Measurements from ENCODE around the gene ZBTB22.
A peak's percentile ranks its signal among the peaks of the same experiment; 100 is the strongest.

The ZBTB22 gene

DNA sequence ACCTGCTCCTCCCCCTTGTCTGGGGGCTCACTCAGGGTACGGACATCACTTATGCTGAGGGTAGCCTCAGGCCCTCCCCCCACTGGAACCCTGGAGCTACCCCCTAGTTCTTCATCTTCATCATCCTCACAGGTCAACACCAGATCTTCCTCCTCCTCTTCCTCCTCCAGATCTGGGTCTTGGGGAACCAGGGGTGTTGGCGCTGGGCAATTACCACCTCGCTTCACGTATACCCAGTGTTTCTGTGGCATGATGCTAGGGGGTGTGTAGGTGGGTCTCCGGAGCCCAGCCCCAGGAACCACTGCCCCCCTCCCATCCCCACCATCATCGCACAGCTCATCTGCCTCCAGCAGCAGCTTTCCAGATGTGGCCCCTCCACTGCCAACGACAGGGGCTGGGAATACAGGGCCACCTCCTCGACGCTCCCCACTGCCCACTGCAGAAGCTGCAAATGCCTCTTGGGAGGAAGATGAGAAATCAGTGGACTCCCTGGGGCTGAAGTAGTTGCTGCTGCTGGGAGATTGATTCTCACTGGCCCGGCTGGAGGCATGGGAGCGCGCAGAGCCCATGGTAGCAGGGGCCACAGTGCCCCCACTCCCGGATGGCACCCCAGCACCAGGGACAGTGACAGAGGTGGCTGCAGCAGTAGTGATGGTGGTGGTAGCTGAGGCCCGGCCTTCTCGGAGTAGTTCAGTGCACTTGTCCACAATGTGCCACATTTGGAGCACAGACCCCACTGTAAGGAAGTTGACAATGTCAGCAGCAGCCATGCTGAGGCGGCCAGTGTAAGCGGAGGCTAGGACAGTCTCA, 1.5 kb downstream of the ZBTB22 start:
- in situ Hi-C loops (cut with HindIII; ENCODE audit: low sequenced_read_pairs): no loop called here
- H3K4me3 ChIP-seq (ENCODE audit: low read depth, low read length): no peak overlapping the region
- no peak for DNase-seq (ENCODE audit: low read depth, low spot score)
- TF ChIP-seq, protein P1, sequence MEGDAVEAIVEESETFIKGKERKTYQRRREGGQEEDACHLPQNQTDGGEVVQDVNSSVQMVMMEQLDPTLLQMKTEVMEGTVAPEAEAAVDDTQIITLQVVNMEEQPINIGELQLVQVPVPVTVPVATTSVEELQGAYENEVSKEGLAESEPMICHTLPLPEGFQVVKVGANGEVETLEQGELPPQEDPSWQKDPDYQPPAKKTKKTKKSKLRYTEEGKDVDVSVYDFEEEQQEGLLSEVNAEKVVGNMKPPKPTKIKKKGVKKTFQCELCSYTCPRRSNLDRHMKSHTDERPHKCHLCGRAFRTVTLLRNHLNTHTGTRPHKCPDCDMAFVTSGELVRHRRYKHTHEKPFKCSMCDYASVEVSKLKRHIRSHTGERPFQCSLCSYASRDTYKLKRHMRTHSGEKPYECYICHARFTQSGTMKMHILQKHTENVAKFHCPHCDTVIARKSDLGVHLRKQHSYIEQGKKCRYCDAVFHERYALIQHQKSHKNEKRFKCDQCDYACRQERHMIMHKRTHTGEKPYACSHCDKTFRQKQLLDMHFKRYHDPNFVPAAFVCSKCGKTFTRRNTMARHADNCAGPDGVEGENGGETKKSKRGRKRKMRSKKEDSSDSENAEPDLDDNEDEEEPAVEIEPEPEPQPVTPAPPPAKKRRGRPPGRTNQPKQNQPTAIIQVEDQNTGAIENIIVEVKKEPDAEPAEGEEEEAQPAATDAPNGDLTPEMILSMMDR (IDR thresholded peaks at IDR 0.05; ENCODE audit: low read depth, low read length): no peak

DNA sequence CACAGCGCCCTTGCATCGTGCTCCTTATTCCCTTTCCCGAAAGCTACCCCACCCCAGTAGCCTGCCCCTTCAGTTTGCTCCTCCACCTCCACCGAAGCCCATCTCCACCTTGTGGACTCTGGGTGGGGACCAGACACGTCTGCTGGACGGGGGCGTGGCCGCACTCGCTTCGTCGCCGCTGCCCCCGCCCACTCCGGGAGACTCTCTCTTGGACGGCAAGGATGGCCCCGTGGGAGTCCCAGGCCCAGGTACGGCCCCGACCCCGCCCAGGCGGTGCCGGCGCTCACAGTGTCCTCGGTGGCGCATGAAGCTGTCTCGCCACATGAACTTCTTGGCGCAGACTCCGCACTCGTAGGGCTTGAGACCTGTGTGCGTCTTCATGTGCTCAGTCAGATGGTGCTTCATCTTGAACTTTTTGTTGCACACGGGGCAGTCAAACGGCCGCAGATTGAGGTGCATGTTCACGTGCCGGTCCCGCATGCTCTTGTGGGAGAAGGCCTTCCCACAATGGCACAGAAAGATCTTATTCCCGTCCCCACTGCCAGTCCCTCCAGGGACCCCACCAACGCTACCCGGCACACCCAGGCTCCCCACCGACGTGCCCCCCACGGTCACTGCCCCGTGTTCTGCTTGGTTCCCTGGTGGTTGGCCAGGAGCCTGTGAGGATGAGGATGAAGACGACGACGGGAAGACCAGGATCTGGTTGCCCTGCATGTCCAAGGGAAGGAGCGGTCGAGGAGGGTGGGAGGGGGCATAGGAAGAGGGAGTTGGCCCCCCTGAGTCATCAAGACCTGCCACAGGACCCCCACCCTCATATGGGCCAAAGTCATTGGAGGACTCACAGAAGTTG, 2.4 kb downstream of the ZBTB22 start:
- TF ChIP-seq, protein P1 (IDR thresholded peaks at IDR 0.05; ENCODE audit: low read depth, low read length): no peak
- peak overlapping the region; percentile 83 for H3K4me3 ChIP-seq (ENCODE audit: low read depth, low read length)
- peak; percentile 3 for DNase-seq (ENCODE audit: low read depth, low spot score)
- in situ Hi-C loops (cut with HindIII; ENCODE audit: low sequenced_read_pairs): no loop called here

DNA sequence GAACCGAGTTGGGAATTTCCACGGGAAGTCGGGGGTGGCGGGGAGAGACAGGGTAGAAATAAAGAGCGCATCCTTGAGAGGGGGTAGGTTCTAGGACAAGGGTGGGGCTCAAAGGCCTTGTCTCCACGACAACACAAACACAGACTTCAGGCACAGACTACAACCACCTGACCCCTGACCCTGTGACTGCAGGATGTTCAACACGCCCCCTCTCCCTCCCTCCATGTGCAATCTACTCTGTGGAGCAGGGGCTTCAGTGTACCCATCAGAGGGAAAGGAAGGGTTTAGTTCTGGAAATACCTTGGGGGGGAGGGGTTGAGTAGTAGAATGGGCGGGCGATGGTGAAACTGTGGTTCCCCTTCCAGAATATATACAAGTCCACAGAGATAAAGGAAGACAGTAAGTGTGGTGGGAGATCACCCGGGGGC, 3.0 kb downstream of the ZBTB22 start:
- H3K4me3 ChIP-seq (ENCODE audit: low read depth, low read length): peak overlapping the region; percentile 83
- DNase-seq (ENCODE audit: low read depth, low spot score): peak; percentile 72
- in situ Hi-C loops (cut with HindIII; ENCODE audit: low sequenced_read_pairs): no loop called here
- TF ChIP-seq, protein P1 (IDR thresholded peaks at IDR 0.05; ENCODE audit: low read depth, low read length): no peak

DNA sequence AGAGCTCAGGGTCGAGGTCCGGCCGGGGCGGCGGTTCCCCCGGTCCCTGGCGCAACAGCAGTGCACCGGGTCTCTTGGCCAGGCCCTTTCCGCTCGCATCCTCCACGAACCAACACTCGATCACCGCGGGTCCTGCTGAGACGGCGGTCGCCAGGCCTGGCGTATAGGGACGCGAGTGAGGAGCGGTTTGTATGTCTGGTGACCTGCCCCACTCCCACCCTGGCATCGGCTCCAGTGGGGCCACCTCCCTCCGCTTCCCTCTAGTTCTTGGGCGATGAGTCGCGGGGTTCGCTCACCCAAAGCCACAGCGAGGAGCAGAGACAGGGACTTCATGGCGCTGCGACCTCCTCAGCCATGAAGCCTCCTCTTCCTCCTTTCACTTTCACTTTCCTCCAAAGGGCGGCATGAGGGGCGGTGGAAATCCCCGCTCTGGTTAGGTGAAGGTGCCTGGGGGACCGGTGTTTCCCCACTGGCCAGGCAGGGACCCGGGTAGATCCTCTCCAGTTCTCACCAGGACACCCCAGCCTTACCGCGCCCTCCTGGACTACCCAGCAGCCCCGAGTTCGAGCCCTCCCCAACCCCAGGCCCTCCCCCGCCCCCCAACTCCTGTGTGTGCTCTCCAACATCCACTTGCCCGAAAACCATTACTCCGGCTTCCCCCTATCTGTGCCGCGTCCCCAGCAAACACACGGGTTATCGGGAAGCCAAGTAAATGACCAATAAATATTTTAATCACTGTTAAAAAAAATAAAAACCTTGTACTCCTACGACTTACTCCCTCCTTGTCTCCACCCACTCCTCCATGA, 3.6 kb downstream of the ZBTB22 start, which contains the start of gene TAPBP:
TAPBP (minus strand) TSS at position 370 of the 806 bp plus-strand sequence; CDS start at position 333, 37 bp downstream.
- peak; percentile 73 for DNase-seq (ENCODE audit: low read depth, low spot score)
- TF ChIP-seq, protein P1 (IDR thresholded peaks at IDR 0.05; ENCODE audit: low read depth, low read length): no peak
- in situ Hi-C loops (cut with HindIII; ENCODE audit: low sequenced_read_pairs): no loop called here

DNA sequence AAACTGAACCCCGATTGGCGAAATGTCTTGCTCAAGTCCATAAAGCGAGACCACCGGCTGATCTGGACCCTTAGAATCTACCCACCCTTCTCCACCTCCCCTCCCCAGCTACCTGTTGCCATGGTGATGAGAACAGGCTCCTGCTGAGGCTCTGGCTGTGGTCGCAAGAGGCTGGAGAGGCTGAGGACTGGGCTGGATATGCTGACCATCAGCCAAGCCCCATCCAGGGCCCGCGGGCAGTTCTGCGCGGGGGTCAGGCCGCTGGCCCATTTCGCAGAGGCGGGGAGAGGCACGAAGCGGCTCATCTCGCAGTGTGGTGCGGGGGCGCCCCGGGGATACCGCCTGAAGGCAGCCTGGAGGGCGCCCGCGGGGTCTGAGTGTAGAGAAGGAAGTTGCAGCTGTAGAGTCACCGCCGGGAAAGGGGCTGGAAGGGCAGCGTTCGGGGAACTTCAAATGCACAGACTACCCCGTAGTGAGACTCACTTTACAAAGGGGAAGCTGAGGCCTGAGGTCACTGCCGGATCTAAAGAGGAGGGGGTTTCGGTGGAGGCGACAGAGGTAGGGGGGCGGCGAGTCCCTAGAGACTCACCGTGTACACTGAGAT, 4.3 kb downstream of the ZBTB22 start:
- peak; percentile 36 for DNase-seq (ENCODE audit: low read depth, low spot score)
- TF ChIP-seq, protein P1 (IDR thresholded peaks at IDR 0.05; ENCODE audit: low read depth, low read length): no peak
- peak overlapping the region; percentile 83 for H3K4me3 ChIP-seq (ENCODE audit: low read depth, low read length)
- in situ Hi-C loops (cut with HindIII; ENCODE audit: low sequenced_read_pairs): no loop called here

More for the DNA sequence above, 3.6 kb downstream of the ZBTB22 start, which contains the start of gene TAPBP:
- H3K4me3 ChIP-seq (ENCODE audit: low read depth, low read length): peak within 1 kb of the TSS; percentile 83
